Dendritic cell treated with granulocyte-macrophage colony-stimulating factor and Interleukin-4, amounts not matched to agents 40 ng/mL and 50 ng/mL, for 4 days (primary cell): Measurements from ENCODE around the gene SLC22A16.
"Not testable (repeated sequence)": the region's sequence is repeated elsewhere in the genome, so short reads cannot be mapped to it uniquely, and the experiment has no call there.

Experiments
- H3K27ac Mint-ChIP-seq: one replicate; pipeline ENCODE4 v1.8.0; 2022; ENCODE audit warnings: mild to moderate bottlenecking, mixed read lengths
- H3K27me3 Mint-ChIP-seq: one replicate; pipeline ENCODE4 v1.8.0; 2022; ENCODE audit warnings: mild to moderate bottlenecking, mixed read lengths
- H3K36me3 Mint-ChIP-seq: one replicate; pipeline ENCODE4 v1.8.0; 2022; ENCODE audit warnings: low read depth, mixed read lengths
- H3K4me1 Mint-ChIP-seq: one replicate; pipeline ENCODE4 v1.8.0; 2022; ENCODE audit warnings: low read depth, mixed read lengths
- H3K4me3 Mint-ChIP-seq: one replicate; pipeline ENCODE4 v1.8.0; 2022; ENCODE audit warnings: mild to moderate bottlenecking, moderate library complexity, mixed read lengths
- H3K9me3 Mint-ChIP-seq: one replicate; pipeline ENCODE4 v1.8.0; 2022; ENCODE audit warnings: mixed read lengths
- intact Hi-C: fragments of 100-400 bp; cut with micrococcal nuclease; formaldehyde crosslinking; loops from one replicate; pipeline ENCODE4 v1.15.0; 2022

Gene SLC22A16, protein sequence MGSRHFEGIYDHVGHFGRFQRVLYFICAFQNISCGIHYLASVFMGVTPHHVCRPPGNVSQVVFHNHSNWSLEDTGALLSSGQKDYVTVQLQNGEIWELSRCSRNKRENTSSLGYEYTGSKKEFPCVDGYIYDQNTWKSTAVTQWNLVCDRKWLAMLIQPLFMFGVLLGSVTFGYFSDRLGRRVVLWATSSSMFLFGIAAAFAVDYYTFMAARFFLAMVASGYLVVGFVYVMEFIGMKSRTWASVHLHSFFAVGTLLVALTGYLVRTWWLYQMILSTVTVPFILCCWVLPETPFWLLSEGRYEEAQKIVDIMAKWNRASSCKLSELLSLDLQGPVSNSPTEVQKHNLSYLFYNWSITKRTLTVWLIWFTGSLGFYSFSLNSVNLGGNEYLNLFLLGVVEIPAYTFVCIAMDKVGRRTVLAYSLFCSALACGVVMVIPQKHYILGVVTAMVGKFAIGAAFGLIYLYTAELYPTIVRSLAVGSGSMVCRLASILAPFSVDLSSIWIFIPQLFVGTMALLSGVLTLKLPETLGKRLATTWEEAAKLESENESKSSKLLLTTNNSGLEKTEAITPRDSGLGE

GRCh38 chr6:110476046-110476849 is at the start of gene SLC22A16:
Gene SLC22A16, minus strand, starts transcription at chr6:110476613. Its CDS starts 39 bp downstream, at chr6:110476574.
- intact Hi-C loops, result no loop called here
- peaks cover 5% of the 10 kb centered on the region for H3K27me3 Mint-ChIP-seq
- H3K4me3 Mint-ChIP-seq, result peak within 1 kb of the TSS; percentile 86
- H3K36me3 Mint-ChIP-seq, result no peaks in the 10 kb centered on the region
- H3K27ac Mint-ChIP-seq, result peak within 1 kb of the TSS; percentile 86
- H3K4me1 Mint-ChIP-seq, result peaks cover 19% of the 10 kb centered on the region
- H3K9me3 Mint-ChIP-seq, result peaks cover 7% of the 10 kb centered on the region

DNA sequence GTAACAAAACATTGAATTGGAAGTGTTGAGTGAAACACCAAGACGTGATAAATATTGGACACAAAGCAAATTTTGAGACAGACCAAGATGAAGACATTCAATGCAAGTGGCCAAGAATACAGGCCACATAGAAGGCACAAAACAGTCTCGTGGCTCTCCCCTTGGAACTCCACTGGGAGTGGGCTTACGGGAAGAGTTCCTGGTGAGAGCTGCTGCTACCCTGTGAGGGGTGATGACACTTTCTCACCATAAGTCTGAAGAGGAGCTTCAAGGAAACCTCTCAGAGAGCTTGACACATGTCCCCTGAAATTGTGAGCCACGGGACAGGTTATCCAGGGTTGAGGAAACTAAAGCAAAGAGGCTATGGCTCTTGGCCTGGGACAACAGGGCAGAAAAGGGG is 48.6 kb upstream of the SLC22A16 start:
- Mint-ChIP-seq H3K27ac (no peak overlapping the region), H3K9me3 (no peaks in the 10 kb centered on the region), H3K4me3 (no peak overlapping the region), H3K36me3 (no peaks in the 10 kb centered on the region), H3K27me3 (no peaks in the 10 kb centered on the region), H3K4me1 (peaks cover 26% of the 10 kb centered on the region)
- intact Hi-C loops, result loop anchor here (10.0 kb wide), 1 partner anchor 690 kb away; no protein-coding TSS in a partner anchor

DNA sequence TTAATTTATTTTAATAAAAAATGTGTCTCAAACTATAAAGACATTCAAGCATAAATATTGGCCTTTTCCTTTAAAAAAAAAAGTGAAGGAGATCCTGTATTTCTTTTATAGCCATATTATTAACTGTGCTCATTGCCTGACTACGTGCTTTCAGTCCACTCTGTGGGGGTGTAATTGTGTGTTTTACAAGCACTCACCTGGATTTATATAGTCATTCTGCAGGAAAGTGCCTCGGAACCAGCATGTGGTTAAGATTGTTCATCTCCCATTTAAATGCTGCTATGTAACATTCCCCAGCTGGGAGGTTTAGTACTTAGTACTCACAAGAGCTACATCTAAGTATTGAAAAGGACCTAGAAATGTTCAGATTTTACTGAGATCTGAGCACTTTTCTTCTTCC is 47.9 kb upstream of the SLC22A16 start:
- H3K9me3 Mint-ChIP-seq, result no peaks in the 10 kb centered on the region
- intact Hi-C loops, result loop anchor here (10.0 kb wide), 1 partner anchor 690 kb away; no protein-coding TSS in a partner anchor
- no peaks in the 10 kb centered on the region for H3K27me3 Mint-ChIP-seq

GRCh38 chr6:110523451-110524021 is 47.1 kb upstream of the SLC22A16 start:
- no peak overlapping the region for H3K27ac Mint-ChIP-seq
- H3K4me3 Mint-ChIP-seq, result no peak overlapping the region
- H3K9me3 Mint-ChIP-seq, result no peaks in the 10 kb centered on the region
- peaks cover 12% of the 10 kb centered on the region for H3K4me1 Mint-ChIP-seq
- H3K36me3 Mint-ChIP-seq, result no peaks in the 10 kb centered on the region
- no peaks in the 10 kb centered on the region for H3K27me3 Mint-ChIP-seq
- intact Hi-C loops, result loop anchor here (10.0 kb wide), 1 partner anchor 691 kb away; no protein-coding TSS in a partner anchor

More for the DNA sequence above, 47.9 kb upstream of the SLC22A16 start:
- H3K4me3 Mint-ChIP-seq, result no peak overlapping the region
- peaks cover 20% of the 10 kb centered on the region for H3K4me1 Mint-ChIP-seq
- no peak overlapping the region for H3K27ac Mint-ChIP-seq
- no peaks in the 10 kb centered on the region for H3K36me3 Mint-ChIP-seq

- no peak overlapping the region for H3K27ac Mint-ChIP-seq
- H3K27me3 Mint-ChIP-seq, result no peaks in the 10 kb centered on the region
- intact Hi-C loops, result loop anchor here (10.0 kb wide), 1 partner anchor 692 kb away; no protein-coding TSS in a partner anchor
- no peaks in the 10 kb centered on the region for H3K9me3 Mint-ChIP-seq
- H3K4me3 Mint-ChIP-seq, result no peak overlapping the region
- H3K4me1 Mint-ChIP-seq, result peaks cover 7% of the 10 kb centered on the region
- H3K36me3 Mint-ChIP-seq, result no peaks in the 10 kb centered on the region
Measured at GRCh38 chr6:110522427-110522826, 46.0 kb upstream of the SLC22A16 start.

GRCh38 chr6:110520992-110521543 is 44.7 kb upstream of the SLC22A16 start:
- Mint-ChIP-seq H3K27ac (no peak overlapping the region), H3K4me1 (no peaks in the 10 kb centered on the region), H3K9me3 (no peaks in the 10 kb centered on the region), H3K4me3 (no peak overlapping the region), H3K27me3 (no peaks in the 10 kb centered on the region), H3K36me3 (no peaks in the 10 kb centered on the region)
- intact Hi-C loops, result loop anchor here (10.0 kb wide), 1 partner anchor 694 kb away; no protein-coding TSS in a partner anchor

DNA sequence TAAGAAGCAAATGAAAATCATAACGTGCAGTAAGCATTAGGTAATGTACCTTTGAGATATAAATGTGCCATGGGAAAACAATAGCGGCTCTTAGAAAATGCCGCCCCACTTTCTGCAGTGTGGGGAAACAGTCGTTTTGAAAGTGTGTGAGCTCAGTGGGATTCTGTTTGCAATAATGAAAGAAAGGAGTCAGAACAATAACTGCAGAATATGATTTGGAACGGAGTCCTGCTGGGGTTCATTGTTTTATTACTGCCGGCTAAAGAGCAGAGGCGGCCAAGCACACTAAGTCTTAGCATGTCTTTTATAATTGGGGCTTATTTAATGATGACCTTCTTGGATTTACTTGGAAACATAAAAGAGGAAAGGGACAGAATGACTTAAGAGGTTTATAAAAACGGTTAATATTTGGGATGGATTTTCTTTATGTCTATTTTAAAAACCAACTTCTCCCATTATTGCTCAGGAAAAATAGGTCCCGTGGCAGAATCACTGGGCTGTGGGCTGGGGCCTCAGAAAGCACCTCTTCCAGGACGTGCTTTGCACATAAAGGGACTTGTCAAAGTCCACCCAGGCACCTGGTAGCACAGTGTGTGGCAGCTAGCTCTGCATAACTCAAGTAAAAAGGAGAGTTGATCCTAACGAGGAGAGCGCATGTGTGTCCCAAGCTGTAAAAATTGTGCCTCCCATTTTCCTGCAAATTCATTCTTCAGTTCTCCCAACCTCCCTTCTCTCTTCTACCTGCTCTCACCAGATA is 44.0 kb upstream of the SLC22A16 start:
- no peaks in the 10 kb centered on the region for H3K36me3 Mint-ChIP-seq
- H3K4me1 Mint-ChIP-seq, result no peaks in the 10 kb centered on the region
- H3K4me3 Mint-ChIP-seq, result no peak overlapping the region
- H3K9me3 Mint-ChIP-seq, result no peaks in the 10 kb centered on the region
- H3K27ac Mint-ChIP-seq, result no peak overlapping the region
- no peaks in the 10 kb centered on the region for H3K27me3 Mint-ChIP-seq
- intact Hi-C loops, result loop anchor here (10.0 kb wide), 1 partner anchor 694 kb away; no protein-coding TSS in a partner anchor

- Mint-ChIP-seq H3K36me3 (no peaks in the 10 kb centered on the region), H3K4me3 (no peak overlapping the region), H3K4me1 (peaks cover 4% of the 10 kb centered on the region), H3K9me3 (peaks cover under 1% of the 10 kb centered on the region), H3K27ac (no peak overlapping the region), H3K27me3 (no peaks in the 10 kb centered on the region)
- intact Hi-C loops, result loop anchor here (5.0 kb wide), 1 partner anchor 55 kb away; no protein-coding TSS in a partner anchor
Measured at GRCh38 chr6:110517601-110518281, 41.3 kb upstream of the SLC22A16 start.

DNA sequence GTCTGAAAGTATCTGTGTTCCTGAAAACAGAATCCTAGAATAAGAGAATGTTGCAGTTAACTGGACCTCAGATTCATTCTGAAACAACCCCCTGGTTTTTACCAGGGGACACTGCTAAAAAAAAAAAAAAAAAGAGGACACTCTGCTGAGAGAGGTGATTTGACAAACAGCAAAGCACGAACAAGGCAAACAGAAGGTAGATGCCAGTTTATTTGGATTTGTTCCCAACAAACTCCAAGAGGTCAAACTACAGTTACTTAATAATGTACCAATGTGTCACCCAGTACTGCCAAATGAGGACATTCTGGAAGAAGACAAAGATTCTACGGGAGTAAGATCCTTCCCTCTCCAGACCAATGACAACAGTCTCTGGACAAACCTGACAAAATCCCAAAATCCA is 40.6 kb upstream of the SLC22A16 start:
- Mint-ChIP-seq H3K36me3 (no peaks in the 10 kb centered on the region), H3K4me1 (peaks cover 11% of the 10 kb centered on the region), H3K27ac (no peak overlapping the region), H3K4me3 (no peak overlapping the region), H3K27me3 (no peaks in the 10 kb centered on the region), H3K9me3 (peaks cover 8% of the 10 kb centered on the region)
- intact Hi-C loops, result loop anchor here (5.0 kb wide), 1 partner anchor 55 kb away; no protein-coding TSS in a partner anchor

GRCh38 chr6:110514818-110515217 is 38.4 kb upstream of the SLC22A16 start:
- Mint-ChIP-seq H3K27ac (no peak overlapping the region), H3K36me3 (no peaks in the 10 kb centered on the region), H3K4me3 (no peak overlapping the region), H3K27me3 (no peaks in the 10 kb centered on the region), H3K9me3 (peaks cover 13% of the 10 kb centered on the region), H3K4me1 (peaks cover 19% of the 10 kb centered on the region)
- intact Hi-C loops, result loop anchor here (5.0 kb wide), 1 partner anchor 53 kb away; no protein-coding TSS in a partner anchor

GRCh38 chr6:110512991-110513390 is 36.6 kb upstream of the SLC22A16 start:
- Mint-ChIP-seq H3K36me3 (no peaks in the 10 kb centered on the region), H3K4me1 (peaks cover 34% of the 10 kb centered on the region), H3K27ac (no peak overlapping the region), H3K9me3 (peaks cover 22% of the 10 kb centered on the region), H3K27me3 (no peaks in the 10 kb centered on the region), H3K4me3 (no peak overlapping the region)
- intact Hi-C loops, result no loop called here

GRCh38 chr6:110512549-110512948 is 36.1 kb upstream of the SLC22A16 start:
- Mint-ChIP-seq H3K9me3 (peaks cover 22% of the 10 kb centered on the region), H3K27ac (peak overlapping the region; percentile 40), H3K4me1 (peaks cover 34% of the 10 kb centered on the region)
- H3K27me3 Mint-ChIP-seq, H3K4me3 Mint-ChIP-seq, H3K36me3 Mint-ChIP-seq, intact Hi-C loops: not testable (repeated sequence)
